22Rv1 (cell line): Measurements from ENCODE around the gene VPS9D1.

Experiments used
- CTCF ChIP-seq: fragments of 450-650 bp; IDR thresholded peaks from 2 replicates; pipeline ENCODE4 v1.5.1; 2017; ENCODE audit warnings: mild to moderate bottlenecking
- ZFX ChIP-seq: fragments of 450-650 bp; IDR thresholded peaks from 2 replicates; pipeline ENCODE4 v1.6.1; 2017; ENCODE audit warnings: antibody characterized with exemption, borderline replicate concordance

- no peak for TF ChIP-seq CTCF
- no peak for TF ChIP-seq ZFX
Measured at GRCh38 chr16:89759746-89760340, 39.1 kb upstream of the VPS9D1 start.
